A673 (cell line): Measurements from ENCODE around the gene RGS21. TPM values are rescaled to one million over a fixed set of nuclear protein-coding genes. Genes with fewer than 3 reads are reported as not detected.

Experiments
- BruUV-seq: library from RNA; stranded (reverse); fragments of 400-500 nt; replicated peaks from 2 replicates; lab custom pipeline; 2021; lab: Mats Ljungman, UMichigan
- CTCF ChIA-PET: fragments of 300-600 bp; sonication (Branson Sonifier 250); formaldehyde crosslinking; loops from one replicate; lab custom pipeline; 2022; ENCODE audit warnings: antibody characterized with exemption; lab: Charles Lee
- POLR2A ChIA-PET: fragments of 300-600 bp; sonication (Branson Sonifier 250); formaldehyde crosslinking; loops from one replicate; lab custom pipeline; 2022; ENCODE audit warnings: antibody characterized with exemption; ENCODE audit not compliant: low non-redundant PET; lab: Charles Lee
- DNase-seq: peaks from one replicate; pipeline ENCODE4 v3.0.0-alpha.2; 2015; ENCODE audit warnings: low spot score
- H3K27ac ChIP-seq: fragments of 200-600 bp; sonication (generic); 2 replicates; pipeline ENCODE4 v1.5.1; 2016; ENCODE audit warnings: mixed run types, low read depth, mild to moderate bottlenecking, mixed read lengths, antibody characterized with exemption, low read length; ENCODE audit not compliant: poor library complexity, severe bottlenecking
- H3K27me3 ChIP-seq: fragments of 200-600 bp; sonication (generic); replicated peaks from 2 replicates; pipeline ENCODE4 v1.6.1; 2017; ENCODE audit warnings: mixed run types, low read depth, mild to moderate bottlenecking, mixed read lengths, antibody characterized with exemption, low read length; ENCODE audit not compliant: insufficient read depth, poor library complexity
- H3K36me3 ChIP-seq: fragments of 200-600 bp; sonication (generic); 2 replicates; pipeline ENCODE4 v1.6.1; 2016; ENCODE audit warnings: mixed run types, mild to moderate bottlenecking, mixed read lengths, antibody characterized with exemption, low read length; ENCODE audit not compliant: insufficient read depth, poor library complexity, severe bottlenecking
- H3K4me1 ChIP-seq: fragments of 200-600 bp; sonication (generic); 2 replicates; pipeline ENCODE4 v1.6.1; 2017; ENCODE audit warnings: mixed run types, mild to moderate bottlenecking, mixed read lengths, antibody characterized with exemption, low read length; ENCODE audit not compliant: insufficient read depth, poor library complexity, severe bottlenecking
- H3K4me3 ChIP-seq: fragments of 200-600 bp; sonication (generic); 2 replicates; pipeline ENCODE4 v1.5.1; 2016; ENCODE audit warnings: low read depth, mixed run types, mild to moderate bottlenecking, mixed read lengths, low read length; ENCODE audit not compliant: poor library complexity, severe bottlenecking
- H3K9me3 ChIP-seq: fragments of 200-600 bp; sonication (generic); 2 replicates; pipeline ENCODE4 v1.6.1; 2016; ENCODE audit warnings: mixed run types, low read depth, mild to moderate bottlenecking, mixed read lengths, antibody characterized with exemption, low read length; ENCODE audit not compliant: poor library complexity, severe bottlenecking
- EZH2 ChIP-seq: fragments of 200-600 bp; sonication (generic); IDR thresholded peaks from 2 replicates; pipeline ENCODE4 v1.6.1; 2017; ENCODE audit warnings: borderline replicate concordance, low read depth, mild to moderate bottlenecking, mixed read lengths, antibody characterized with exemption, low read length; ENCODE audit not compliant: poor library complexity, severe bottlenecking
- intact Hi-C: fragments of 100-400 bp; cut with micrococcal nuclease; formaldehyde crosslinking; loops from one replicate; pipeline ENCODE4 v1.10.0; 2022; ENCODE audit not compliant: unreplicated experiment
- total RNA-seq: library from RNA; stranded (reverse); gene quantifications from 2 replicates; pipeline ENCODE4 v1.2.3, GENCODE V29; 2021
- TF ChIP-seq, protein P1 (sequence below): fragments of 300-800, 200-600 bp; sonication (generic); conservative IDR thresholded peaks from 2 replicates; pipeline ENCODE4 v1.5.1; 2017; ENCODE audit warnings: low read depth, mild to moderate bottlenecking, antibody characterized with exemption, low read length, moderate library complexity, mixed read lengths

The RGS21 gene
- total RNA-seq, 1 experiment from 2014 or later = 0.43 TPM

DNA sequence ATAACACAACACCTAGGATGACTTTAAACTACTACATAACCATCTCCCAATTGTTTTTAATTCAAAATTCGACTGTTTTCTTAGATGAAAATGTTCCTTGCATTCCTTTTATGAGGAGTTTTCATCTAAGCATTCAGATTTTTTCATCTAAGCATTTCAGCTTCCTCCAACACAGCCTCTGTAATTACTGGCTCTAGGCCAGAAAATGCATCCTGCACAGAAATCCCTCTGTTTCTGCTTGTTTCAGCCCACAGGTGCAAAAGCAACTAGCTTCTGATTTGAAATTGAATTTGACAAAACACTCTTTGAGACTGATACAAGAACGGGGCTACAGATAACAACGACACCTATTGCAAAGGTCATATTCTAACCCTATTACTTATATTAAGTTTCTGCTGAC, 90.4 kb downstream of the RGS21 start:
- TF ChIP-seq, protein P1, sequence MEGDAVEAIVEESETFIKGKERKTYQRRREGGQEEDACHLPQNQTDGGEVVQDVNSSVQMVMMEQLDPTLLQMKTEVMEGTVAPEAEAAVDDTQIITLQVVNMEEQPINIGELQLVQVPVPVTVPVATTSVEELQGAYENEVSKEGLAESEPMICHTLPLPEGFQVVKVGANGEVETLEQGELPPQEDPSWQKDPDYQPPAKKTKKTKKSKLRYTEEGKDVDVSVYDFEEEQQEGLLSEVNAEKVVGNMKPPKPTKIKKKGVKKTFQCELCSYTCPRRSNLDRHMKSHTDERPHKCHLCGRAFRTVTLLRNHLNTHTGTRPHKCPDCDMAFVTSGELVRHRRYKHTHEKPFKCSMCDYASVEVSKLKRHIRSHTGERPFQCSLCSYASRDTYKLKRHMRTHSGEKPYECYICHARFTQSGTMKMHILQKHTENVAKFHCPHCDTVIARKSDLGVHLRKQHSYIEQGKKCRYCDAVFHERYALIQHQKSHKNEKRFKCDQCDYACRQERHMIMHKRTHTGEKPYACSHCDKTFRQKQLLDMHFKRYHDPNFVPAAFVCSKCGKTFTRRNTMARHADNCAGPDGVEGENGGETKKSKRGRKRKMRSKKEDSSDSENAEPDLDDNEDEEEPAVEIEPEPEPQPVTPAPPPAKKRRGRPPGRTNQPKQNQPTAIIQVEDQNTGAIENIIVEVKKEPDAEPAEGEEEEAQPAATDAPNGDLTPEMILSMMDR = no peak
- no peak for TF ChIP-seq EZH2
- no TSS peak for BruUV-seq
- Histone ChIP-seq H3K4me1 (peaks cover 10% of the 10 kb centered on the region), H3K27me3 (no peaks in the 10 kb centered on the region), H3K4me3 (no peak overlapping the region), H3K9me3 (no peaks in the 10 kb centered on the region), H3K27ac (no peak overlapping the region), H3K36me3 (no peaks in the 10 kb centered on the region)
- DNase-seq = no peak
- ChIA-PET CTCF (no interaction called here), POLR2A (no interaction called here)
- intact Hi-C loops = no loop called here

Other genes with a start within 250 kb of the RGS21 start
- 0.13 and 1.1 TPM in 2 replicates for gene RGS18, start 158.5 kb upstream of the RGS21 start, total RNA-seq